Measurements from ENCODE around the gene FBXO34.

FBXO34 gene

GRCh38 chr14:55272387-55272786 is 1.2 kb downstream of the FBXO34 start:
- no peak for DNase-seq

DNA sequence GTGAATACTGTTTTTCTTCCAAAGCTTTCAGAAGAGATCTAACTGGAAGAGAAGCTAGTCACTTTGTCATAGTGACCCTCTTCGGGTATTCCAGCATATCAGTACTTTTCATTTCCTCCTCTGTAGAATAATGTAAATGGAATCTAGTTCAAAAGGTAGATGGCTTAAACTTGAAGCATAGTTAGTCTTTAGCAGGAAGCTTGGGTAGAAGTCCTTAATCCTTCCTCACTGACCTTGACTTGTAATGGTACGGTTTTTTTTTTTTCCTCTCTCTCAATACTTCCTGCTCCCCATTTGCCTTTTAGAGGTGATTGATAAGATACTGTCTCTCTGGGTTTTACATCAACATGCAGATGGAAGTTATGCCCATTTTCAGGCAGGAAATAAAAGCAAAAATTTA is 1.7 kb downstream of the FBXO34 start:
- DNase-seq: no peak

- DNase-seq: peak; percentile 48
Measured at GRCh38 chr14:55274146-55274545, 2.9 kb downstream of the FBXO34 start.

- no peak for DNase-seq
Measured at GRCh38 chr14:55274751-55275150, 3.5 kb downstream of the FBXO34 start.

DNA sequence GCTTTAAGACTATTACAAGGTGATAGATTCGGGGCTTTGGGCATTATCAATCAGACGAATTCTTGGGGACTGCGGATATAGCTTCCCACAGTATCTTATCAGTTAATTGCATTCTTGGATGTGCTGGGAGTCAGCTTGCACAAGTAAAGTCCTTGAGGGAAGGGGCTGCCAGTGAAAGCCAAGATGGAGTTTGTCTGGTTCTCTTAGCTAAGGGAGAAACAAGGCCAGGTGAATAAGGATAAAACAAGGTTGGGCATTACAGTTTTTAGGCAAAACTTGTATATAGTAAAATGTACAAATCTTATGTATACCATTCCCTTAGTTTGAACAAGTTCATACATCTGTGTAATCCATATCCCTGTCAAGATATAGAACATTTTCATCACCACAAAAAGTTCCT is 5.5 kb downstream of the FBXO34 start:
- DNase-seq: no peak

GRCh38 chr14:55277972-55278740 is 6.9 kb downstream of the FBXO34 start:
- no peak for DNase-seq

- no peak for DNase-seq
Measured at GRCh38 chr14:55279384-55279783, 8.2 kb downstream of the FBXO34 start.

GRCh38 chr14:55281316-55281839 is 10.2 kb downstream of the FBXO34 start:
- DNase-seq: no peak

GRCh38 chr14:55285048-55285652 is 13.9 kb downstream of the FBXO34 start:
- no peak for DNase-seq

- DNase-seq: no peak
Measured at GRCh38 chr14:55288439-55288838, 17.2 kb downstream of the FBXO34 start.

DNA sequence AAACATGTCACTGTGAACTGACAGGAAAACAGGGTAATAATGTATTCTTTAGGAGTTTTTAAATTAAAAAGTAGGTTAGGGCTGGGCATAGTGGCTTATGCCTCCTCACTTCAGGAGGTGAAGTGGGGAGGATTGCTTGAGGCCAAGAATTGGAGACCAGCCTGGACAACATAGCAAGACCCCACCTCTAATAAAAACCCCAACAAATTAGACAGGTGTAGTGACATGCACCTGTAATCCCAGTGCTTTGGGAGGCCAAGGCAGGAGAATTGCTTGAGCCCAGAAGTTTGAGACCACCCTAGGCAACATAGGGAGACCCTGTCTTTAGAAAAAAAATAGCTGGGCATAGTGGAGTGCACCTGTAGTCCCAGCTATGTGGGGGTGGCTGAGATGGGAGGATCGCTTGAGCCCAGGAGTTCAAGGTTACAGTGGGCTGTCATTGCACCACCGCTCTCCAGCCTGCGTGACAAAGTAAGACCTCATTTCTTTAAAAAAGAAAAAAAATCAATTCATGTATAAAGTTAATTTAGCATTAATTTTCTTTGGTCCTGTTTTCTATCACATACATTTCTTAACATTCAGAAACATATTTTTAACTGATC is 20.4 kb downstream of the FBXO34 start:
- DNase-seq: no peak

DNA sequence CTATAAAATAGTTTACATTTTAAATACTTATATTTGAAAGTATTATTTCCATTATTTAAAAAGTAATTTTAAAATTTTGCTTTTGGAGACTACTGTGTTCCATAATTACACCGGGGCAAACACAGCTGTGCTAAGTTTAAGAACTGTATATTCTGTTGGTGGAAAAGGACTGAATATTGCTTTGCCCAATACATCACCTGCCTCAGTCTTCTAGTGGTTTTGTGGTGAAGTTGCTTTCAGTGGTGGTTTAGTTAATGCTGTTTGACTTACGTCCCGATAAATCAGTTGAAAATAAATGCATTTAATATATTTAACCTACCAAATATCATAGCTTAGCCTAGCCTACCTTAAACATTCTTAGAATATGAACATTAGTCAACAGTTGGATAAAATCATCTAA is 23.4 kb downstream of the FBXO34 start:
- DNase-seq: no peak

DNA sequence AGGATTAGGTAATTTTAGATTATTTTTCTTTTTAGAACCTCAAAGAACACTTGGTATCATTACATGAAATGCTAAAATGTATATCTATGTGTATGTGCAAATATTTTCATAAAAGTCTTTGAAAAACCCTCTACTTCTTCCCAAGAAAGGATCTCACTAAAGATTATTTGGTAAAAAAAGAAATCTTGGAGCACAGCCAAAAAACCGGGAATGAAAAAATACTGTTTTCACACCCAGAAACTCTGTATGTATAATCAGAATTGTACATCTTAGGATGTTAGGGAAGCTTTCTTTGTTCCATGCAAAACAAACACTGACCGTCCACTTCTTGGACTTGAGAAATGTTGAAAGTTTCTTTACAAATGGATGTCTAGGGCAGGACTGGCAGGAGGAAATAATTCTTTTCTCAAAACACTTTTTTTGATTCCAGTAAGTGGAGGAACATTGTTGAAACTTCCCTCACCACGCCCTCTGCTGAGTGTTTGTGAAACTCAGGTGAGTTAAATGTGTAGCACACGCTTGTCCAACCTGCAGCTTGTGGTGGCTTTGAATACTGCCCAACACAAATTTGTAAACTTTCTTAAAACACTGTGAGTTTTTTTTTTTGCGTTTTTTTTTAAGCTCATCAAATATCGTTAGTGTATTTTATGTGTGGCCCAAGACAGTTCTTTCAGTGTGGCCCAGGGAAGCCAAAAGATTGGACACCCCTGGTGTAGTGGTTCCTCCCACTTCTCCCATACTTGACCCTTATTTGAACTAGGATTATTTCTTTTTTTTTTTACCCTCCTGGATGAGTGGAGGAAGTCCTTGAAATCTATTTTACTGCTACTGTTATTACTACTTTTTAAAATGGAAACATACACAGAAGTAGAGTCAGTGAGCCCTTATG is 26.6 kb downstream of the FBXO34 start:
- no peak for DNase-seq

DNA sequence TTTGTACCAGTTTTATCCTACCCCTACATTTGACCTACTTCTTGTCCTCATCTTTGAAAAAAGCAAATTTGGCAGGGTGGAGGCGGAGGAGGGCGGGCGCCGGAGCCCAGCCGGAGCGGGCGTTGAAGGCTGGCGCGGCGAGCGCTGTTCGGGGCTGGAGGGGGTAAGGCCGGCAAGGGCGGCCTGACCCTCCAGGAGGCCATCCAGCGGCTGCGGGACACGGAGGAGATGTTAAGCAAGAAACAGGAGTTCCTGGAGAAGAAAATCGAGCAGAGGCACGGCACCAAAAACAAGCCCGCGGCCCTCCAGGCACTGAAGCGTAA is 27.2 kb downstream of the FBXO34 start:
- no peak for DNase-seq

- DNase-seq: no peak
Measured at GRCh38 chr14:55301437-55302121, 30.4 kb downstream of the FBXO34 start.

DNA sequence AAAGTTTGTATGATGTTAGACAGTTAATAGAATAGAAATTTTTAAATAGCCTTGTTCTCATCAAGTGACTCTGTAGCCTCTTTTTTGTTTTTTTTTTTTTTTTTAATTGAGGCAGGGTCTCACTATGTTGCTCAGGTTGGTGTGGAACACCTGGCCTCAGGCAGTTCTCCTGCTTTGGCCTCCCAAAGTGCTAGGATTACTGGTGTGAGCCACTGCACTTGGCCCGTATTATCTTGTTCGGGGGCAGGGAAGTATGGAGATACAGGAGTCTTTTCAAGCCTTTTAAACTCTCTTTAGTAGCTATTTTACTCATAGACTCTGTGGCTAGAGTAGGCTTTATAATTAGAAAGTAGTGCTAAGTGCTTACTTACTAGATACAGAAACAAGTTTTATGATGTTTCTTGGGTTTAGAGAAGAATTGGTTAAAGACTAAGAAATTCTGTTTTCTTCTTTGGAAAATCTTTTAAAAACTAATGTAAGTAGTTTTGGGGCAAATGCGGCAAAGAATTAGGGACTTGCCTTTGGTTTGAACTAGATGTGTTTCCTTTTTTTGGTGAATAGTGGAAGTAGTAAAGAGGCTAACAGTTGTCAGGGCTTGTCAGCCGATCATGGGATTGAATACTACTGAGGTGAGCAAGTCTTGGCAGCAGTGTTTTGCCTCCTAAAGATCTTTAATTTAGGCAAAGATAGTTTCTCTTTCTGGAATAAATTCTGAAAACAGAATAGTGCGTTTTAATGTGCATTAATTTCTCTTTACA is 31.3 kb downstream of the FBXO34 start:
- no peak for DNase-seq

GRCh38 chr14:55303125-55303499 is 31.9 kb downstream of the FBXO34 start:
- no peak for DNase-seq

GRCh38 chr14:55303691-55304145 is 32.5 kb downstream of the FBXO34 start:
- no peak for DNase-seq

DNA sequence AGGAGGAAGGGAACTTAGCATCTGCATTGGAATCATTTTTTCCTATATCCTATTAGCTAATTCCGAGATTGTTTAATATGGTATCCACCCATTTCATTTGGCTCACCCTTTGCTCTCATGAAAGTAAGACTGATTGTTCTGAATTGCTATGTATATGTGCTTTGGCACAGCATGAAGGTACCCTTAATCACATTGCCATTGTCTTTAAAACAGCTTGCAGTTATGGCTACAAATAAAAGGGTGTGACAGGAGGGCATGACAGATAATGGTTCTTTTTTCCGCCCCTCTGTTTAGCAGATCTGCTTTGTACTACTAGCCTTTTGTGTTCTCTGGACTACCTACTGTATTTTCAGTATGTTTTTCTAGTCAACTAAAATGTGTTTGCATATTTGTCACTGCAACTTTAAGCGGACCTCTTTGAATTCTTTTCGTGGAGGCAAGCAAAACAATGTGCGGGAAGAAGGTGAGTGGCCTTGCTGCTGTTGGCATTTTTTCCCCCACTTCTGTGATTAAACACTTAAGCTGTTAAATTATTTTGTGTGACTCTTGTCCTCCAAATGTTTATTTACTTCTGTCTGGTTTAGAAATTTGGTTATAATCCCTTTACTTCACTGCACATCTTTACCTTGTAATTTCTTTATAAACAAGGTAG is 35.8 kb downstream of the FBXO34 start:
- no peak for DNase-seq

GRCh38 chr14:55309154-55309553 is 37.9 kb downstream of the FBXO34 start:
- no peak for DNase-seq

DNA sequence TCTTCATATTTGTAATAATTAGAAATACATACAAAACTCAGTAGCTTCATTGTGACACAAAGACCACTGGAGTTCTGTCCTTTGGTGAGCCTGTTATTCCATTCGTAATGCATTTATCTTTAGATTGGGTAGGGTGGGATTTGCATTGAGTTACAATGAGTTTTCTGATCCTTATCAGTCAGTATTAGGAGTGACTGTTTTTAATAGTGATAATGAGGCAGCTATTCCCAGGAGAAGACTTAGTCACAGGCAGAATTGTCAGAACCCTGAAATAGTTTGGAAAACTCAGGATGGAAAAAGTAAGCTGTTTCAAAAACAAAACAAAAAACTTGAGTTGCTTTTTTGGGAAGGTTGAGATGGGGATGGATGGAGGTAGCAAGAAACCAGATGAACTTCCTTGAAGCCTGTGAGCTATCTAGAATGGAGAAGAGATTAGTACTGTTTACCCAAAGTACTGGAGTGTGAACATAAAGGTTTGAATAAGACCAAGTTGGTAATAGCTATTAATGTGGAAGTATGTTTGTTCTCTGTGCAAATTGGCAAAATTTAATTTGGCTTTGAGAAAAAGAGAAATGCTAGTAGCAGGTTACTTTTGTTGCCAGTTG is 38.6 kb downstream of the FBXO34 start:
- DNase-seq: no peak
